Stimulated activated CD8-positive, alpha-beta memory T cell treated with anti-CD3 and anti-CD28 coated beads, Interleukin-7, amount 100 ng/mL, for 48 hours (primary cell): Measurements from ENCODE around the gene FRRS1.
A peak's percentile ranks its signal among the peaks of the same experiment; 100 is the strongest.
"Not testable (repeated sequence)": the region's sequence is repeated elsewhere in the genome, so short reads cannot be mapped to it uniquely, and the experiment has no call there.

ENCODE experiments used
- DNase-seq, 2 donors: peaks; one replicate each; pipeline ENCODE4 v3.0.0-alpha.2; 2020; ENCODE audit warnings: low read depth in 1 of 2; ENCODE audit errors: extremely low read depth in 1 of 2

Gene FRRS1

GRCh38 chr1:99766378-99766800 is at the start of gene FRRS1:
Gene FRRS1 (minus strand): TSS chr1:99766635. CDS start chr1:99748768, 17,867 bp downstream.
- peak in 1 of 2 donors; percentile 6 for DNase-seq

GRCh38 chr1:99814373-99814900 is 48.0 kb upstream of the FRRS1 start:
- DNase-seq, result no peak

GRCh38 chr1:99811747-99812146 is 45.3 kb upstream of the FRRS1 start:
- DNase-seq, result no peak

- no peak for DNase-seq
Observed at GRCh38 chr1:99811075-99811474, 44.6 kb upstream of the FRRS1 start.

- DNase-seq, result no peak
Observed at GRCh38 chr1:99808391-99809115, 42.1 kb upstream of the FRRS1 start.

- no peak for DNase-seq
Observed at GRCh38 chr1:99806882-99807281, 40.4 kb upstream of the FRRS1 start.

- DNase-seq, result no peak
Observed at GRCh38 chr1:99801584-99801983, 35.1 kb upstream of the FRRS1 start.

GRCh38 chr1:99793861-99794260 is 27.4 kb upstream of the FRRS1 start:
- not testable (repeated sequence) for DNase-seq

GRCh38 chr1:99789715-99790114 is 23.3 kb upstream of the FRRS1 start:
- no peak for DNase-seq

- no peak for DNase-seq
Observed at GRCh38 chr1:99788896-99789295, 22.5 kb upstream of the FRRS1 start.

GRCh38 chr1:99786751-99787501 is 20.5 kb upstream of the FRRS1 start:
- DNase-seq, result no peak

- DNase-seq, result no peak
Observed at GRCh38 chr1:99784809-99785255, 18.4 kb upstream of the FRRS1 start.

- no peak for DNase-seq
Observed at GRCh38 chr1:99784143-99784542, 17.7 kb upstream of the FRRS1 start.

GRCh38 chr1:99782920-99783319 is 16.5 kb upstream of the FRRS1 start:
- no peak for DNase-seq

GRCh38 chr1:99782397-99782796 is 16.0 kb upstream of the FRRS1 start:
- no peak for DNase-seq

- no peak for DNase-seq
Observed at GRCh38 chr1:99781798-99782197, 15.4 kb upstream of the FRRS1 start.

GRCh38 chr1:99777752-99778151 is 11.3 kb upstream of the FRRS1 start:
- DNase-seq, result no peak

- DNase-seq, result no peak
Observed at GRCh38 chr1:99776120-99776519, 9.7 kb upstream of the FRRS1 start.

- no peak for DNase-seq
Observed at GRCh38 chr1:99772809-99773208, 6.4 kb upstream of the FRRS1 start.

GRCh38 chr1:99771513-99771918 is 5.1 kb upstream of the FRRS1 start:
- no peak for DNase-seq

- no peak for DNase-seq
Observed at GRCh38 chr1:99768524-99769245, 2.2 kb upstream of the FRRS1 start.
